PC-9 (cell line): Measurements from ENCODE around the gene FBXO5. TPM values are rescaled to one million over a fixed set of nuclear protein-coding genes. Genes with fewer than 3 reads are reported as not detected.

Source experiments
- BruUV-seq: library from RNA; stranded (reverse); fragments of 400-500 nt; replicated peaks from 2 replicates; lab custom pipeline; 2021; lab: Mats Ljungman, UMichigan
- CTCF ChIA-PET: fragments of 300-600 bp; sonication (Branson Sonifier 250); formaldehyde crosslinking; loops from one replicate; lab custom pipeline; 2022; ENCODE audit warnings: antibody characterized with exemption; lab: Charles Lee
- POLR2A ChIA-PET: fragments of 300-600 bp; sonication (Branson Sonifier 250); formaldehyde crosslinking; loops from one replicate; lab custom pipeline; 2022; ENCODE audit warnings: antibody characterized with exemption; ENCODE audit not compliant: unreplicated experiment; lab: Charles Lee
- DNase-seq, 2 experiments: peaks; one replicate each; pipeline versions ENCODE4 v3.0.0 to v3.0.0-alpha.2; 2015 to 2022; ENCODE audit warnings: mixed read lengths in 1 of 2
- H2AFZ ChIP-seq: fragments of 200-600 bp; sonication (generic); 2 replicates; pipeline ENCODE4 v1.8.1; 2017; ENCODE audit warnings: antibody characterized with exemption
- H3F3A ChIP-seq: fragments of 200-600 bp; sonication (generic); 2 replicates; pipeline ENCODE4 v1.8.1; 2017; ENCODE audit warnings: antibody characterized with exemption, mild to moderate bottlenecking, low read depth; ENCODE audit not compliant: insufficient read depth
- H3K27ac ChIP-seq: fragments of 200-600 bp; sonication (generic); 2 replicates; pipeline ENCODE4 v1.6.1; 2016; ENCODE audit warnings: mixed run types
- H3K27me3 ChIP-seq: fragments of 200-600 bp; sonication (generic); 2 replicates; pipeline ENCODE4 v1.6.1; 2016; ENCODE audit warnings: low read depth, mixed run types; ENCODE audit not compliant: insufficient read depth
- H3K36me3 ChIP-seq: fragments of 200-600 bp; sonication (generic); 2 replicates; pipeline ENCODE4 v1.6.1; 2016; ENCODE audit warnings: low read depth, mixed run types
- H3K4me1 ChIP-seq: fragments of 200-600 bp; sonication (generic); replicated peaks from 2 replicates; pipeline ENCODE4 v1.6.1; 2016; ENCODE audit warnings: mixed run types; ENCODE audit not compliant: insufficient read depth
- H3K4me2 ChIP-seq: fragments of 200-600 bp; sonication (generic); 2 replicates; pipeline ENCODE4 v1.6.1; 2017; ENCODE audit warnings: mixed run types
- H3K4me3 ChIP-seq: fragments of 200-600 bp; sonication (generic); 2 replicates; pipeline ENCODE4 v1.6.1; 2016; ENCODE audit warnings: mixed run types
- H3K79me2 ChIP-seq: fragments of 200-600 bp; sonication (generic); 2 replicates; pipeline ENCODE4 v1.6.1; 2017; ENCODE audit warnings: low read depth, mixed run types
- H3K9me2 ChIP-seq: fragments of 200-600 bp; sonication (generic); 2 replicates; pipeline ENCODE4 v1.8.1; 2017; ENCODE audit warnings: mild to moderate bottlenecking; ENCODE audit not compliant: insufficient read depth
- H3K9me3 ChIP-seq: fragments of 200-600 bp; sonication (generic); 2 replicates; pipeline ENCODE4 v1.8.1; 2016; ENCODE audit warnings: low read depth; ENCODE audit not compliant: insufficient read depth
- H4K20me1 ChIP-seq: fragments of 200-600 bp; sonication (generic); 2 replicates; pipeline ENCODE4 v1.8.1; 2017; ENCODE audit not compliant: insufficient read depth
- EZH2 ChIP-seq: fragments of 200-600 bp; sonication (generic); IDR thresholded peaks from 2 replicates; pipeline ENCODE4 v1.8.0; 2017; ENCODE audit warnings: antibody characterized with exemption, low read depth
- intact Hi-C: fragments of 100-400 bp; cut with micrococcal nuclease; formaldehyde crosslinking; loops from one replicate; pipeline ENCODE4 v1.10.0; 2022; ENCODE audit not compliant: unreplicated experiment
- total RNA-seq: library from RNA; stranded (reverse); gene quantifications from 2 replicates; pipeline ENCODE4 v1.2.3, GENCODE V29; 2021
- TF ChIP-seq, protein P1 (sequence below): fragments of 200-600 bp; sonication (generic); conservative IDR thresholded peaks from 2 replicates; pipeline ENCODE4 v1.6.1; 2017; ENCODE audit warnings: mixed run types, antibody characterized with exemption, mild to moderate bottlenecking, moderate library complexity

Gene FBXO5
- total RNA-seq, 1 experiment from 2014 or later, result 20.6 TPM

DNA sequence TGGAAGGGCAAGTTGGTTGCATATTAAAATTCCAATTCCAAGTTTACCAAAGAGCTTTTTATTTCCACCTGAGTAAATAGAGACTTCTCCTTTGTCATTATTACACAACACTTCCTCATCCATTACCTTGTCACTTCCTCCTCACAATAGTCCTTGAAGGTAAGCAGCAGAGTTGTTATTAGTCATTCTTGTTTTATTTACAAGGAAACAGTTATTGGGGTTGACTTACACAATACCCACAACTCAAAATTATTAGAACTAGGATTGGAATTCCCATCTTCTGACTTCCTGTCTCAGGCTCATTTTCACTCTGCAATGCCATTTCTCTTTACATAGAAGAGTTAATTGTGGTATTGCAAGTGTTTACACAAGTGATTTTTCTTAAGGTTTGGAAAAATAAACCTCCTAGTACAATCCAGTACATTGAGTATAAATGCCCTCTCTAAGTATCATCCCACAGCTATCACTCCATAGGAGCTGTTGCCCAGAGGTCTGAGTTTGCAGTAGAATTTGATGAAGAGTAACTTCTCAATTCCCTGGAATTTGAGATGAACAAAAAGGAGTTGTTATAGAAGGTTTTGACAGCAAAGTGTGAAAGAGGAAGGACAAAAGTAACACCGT lies 48.6 kb upstream of the FBXO5 start:
- intact Hi-C loops, result loop anchor here (5.0 to 10.0 kb wide), 3 partner anchors 96 to 1013 kb away; no protein-coding TSS in a partner anchor
- H2AFZ ChIP-seq, result no peak overlapping the region
- no peaks in the 10 kb centered on the region for H4K20me1 ChIP-seq
- BruUV-seq, result no TSS peak
- no peak overlapping the region; the same call in 1 of the 2 replicates for H3K4me2 ChIP-seq
- DNase-seq, result peak in 1 of 2 experiments; percentile 93
- peak overlapping the region; percentile 62 for H3K27ac ChIP-seq
- H3K79me2 ChIP-seq, result no peaks in the 10 kb centered on the region
- H3K36me3 ChIP-seq, result no peaks in the 10 kb centered on the region
- ChIA-PET CTCF (interaction anchor here (0.6 kb wide), 1 partner anchor 99 kb away, joined by 3 read pairs; no protein-coding TSS in a partner anchor), POLR2A (no interaction called here)
- no peaks in the 10 kb centered on the region for H3K9me3 ChIP-seq
- peaks cover 17% of the 10 kb centered on the region for H3F3A ChIP-seq
- no peaks in the 10 kb centered on the region for H3K9me2 ChIP-seq
- TF ChIP-seq, protein P1, sequence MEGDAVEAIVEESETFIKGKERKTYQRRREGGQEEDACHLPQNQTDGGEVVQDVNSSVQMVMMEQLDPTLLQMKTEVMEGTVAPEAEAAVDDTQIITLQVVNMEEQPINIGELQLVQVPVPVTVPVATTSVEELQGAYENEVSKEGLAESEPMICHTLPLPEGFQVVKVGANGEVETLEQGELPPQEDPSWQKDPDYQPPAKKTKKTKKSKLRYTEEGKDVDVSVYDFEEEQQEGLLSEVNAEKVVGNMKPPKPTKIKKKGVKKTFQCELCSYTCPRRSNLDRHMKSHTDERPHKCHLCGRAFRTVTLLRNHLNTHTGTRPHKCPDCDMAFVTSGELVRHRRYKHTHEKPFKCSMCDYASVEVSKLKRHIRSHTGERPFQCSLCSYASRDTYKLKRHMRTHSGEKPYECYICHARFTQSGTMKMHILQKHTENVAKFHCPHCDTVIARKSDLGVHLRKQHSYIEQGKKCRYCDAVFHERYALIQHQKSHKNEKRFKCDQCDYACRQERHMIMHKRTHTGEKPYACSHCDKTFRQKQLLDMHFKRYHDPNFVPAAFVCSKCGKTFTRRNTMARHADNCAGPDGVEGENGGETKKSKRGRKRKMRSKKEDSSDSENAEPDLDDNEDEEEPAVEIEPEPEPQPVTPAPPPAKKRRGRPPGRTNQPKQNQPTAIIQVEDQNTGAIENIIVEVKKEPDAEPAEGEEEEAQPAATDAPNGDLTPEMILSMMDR, result no peak
- TF ChIP-seq EZH2, result no peak
- no peak overlapping the region for H3K4me3 ChIP-seq
- H3K27me3 ChIP-seq, result no peaks in the 10 kb centered on the region
- peaks cover 20% of the 10 kb centered on the region for H3K4me1 ChIP-seq

DNA sequence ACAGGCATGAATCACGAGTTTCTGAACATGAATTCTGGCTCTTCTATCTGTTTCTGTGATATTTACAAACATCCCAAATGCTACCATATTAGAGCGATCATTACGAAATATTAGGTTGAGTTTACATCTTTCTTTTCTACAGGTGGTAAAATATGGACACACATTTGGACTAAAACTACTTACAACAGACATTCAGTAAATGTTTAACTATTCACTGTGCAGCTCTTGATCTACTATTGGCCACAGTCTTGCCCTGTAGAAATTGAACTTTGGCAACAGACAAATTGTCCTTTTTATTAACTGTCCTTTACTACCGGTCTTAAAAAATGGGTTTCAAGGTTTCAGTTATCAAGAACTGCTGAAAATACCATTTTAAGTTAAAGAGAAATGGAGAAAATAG lies 46.1 kb upstream of the FBXO5 start:
- DNase-seq, result no peak
- H3K79me2 ChIP-seq, result no peaks in the 10 kb centered on the region
- ChIA-PET POLR2A (no interaction called here), CTCF (interaction anchor here (0.7 kb wide), 1 partner anchor 523 kb away, joined by 6 read pairs; no protein-coding TSS in a partner anchor)
- H3K27me3 ChIP-seq, result no peaks in the 10 kb centered on the region
- no peak overlapping the region for H2AFZ ChIP-seq
- no peaks in the 10 kb centered on the region for H4K20me1 ChIP-seq
- no peaks in the 10 kb centered on the region for H3K36me3 ChIP-seq
- no peaks in the 10 kb centered on the region for H3K9me3 ChIP-seq
- peaks cover 20% of the 10 kb centered on the region for H3K4me1 ChIP-seq
- no peak overlapping the region for H3K4me3 ChIP-seq
- intact Hi-C loops, result loop anchor here (10.0 kb wide), 1 partner anchor 284 kb away; no protein-coding TSS in a partner anchor
- TF ChIP-seq EZH2, result no peak
- TF ChIP-seq, protein P1, result no peak
- no peak overlapping the region for H3K4me2 ChIP-seq
- BruUV-seq, result no TSS peak
- H3F3A ChIP-seq, result peaks cover 17% of the 10 kb centered on the region
- no peak overlapping the region for H3K27ac ChIP-seq
- H3K9me2 ChIP-seq, result no peaks in the 10 kb centered on the region

DNA sequence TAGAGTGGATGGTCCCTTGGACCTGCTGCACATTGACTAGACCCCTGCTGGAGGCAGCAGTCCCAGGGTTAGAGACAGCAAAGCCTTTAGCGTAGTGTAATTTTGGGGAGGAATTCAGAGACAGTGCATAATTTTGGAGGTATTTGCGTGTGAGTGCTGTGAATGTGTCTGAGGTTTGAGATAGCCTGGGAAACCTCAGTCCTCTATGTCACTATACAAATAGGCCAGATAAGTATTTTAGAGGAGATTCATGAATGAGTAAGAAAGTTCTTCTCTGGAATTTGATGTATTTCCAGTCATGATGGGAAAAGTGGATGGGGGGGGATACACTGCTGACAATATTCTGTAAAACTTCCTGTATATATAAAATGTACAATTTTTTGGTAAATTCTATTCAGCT lies 45.4 kb upstream of the FBXO5 start:
- ChIA-PET CTCF (interaction anchor here (0.7 kb wide), 1 partner anchor 523 kb away, joined by 6 read pairs; no protein-coding TSS in a partner anchor), POLR2A (no interaction called here)
- H3K27me3 ChIP-seq, result no peaks in the 10 kb centered on the region
- H3K4me3 ChIP-seq, result no peak overlapping the region
- no peaks in the 10 kb centered on the region for H3K79me2 ChIP-seq
- no peaks in the 10 kb centered on the region for H3K36me3 ChIP-seq
- TF ChIP-seq EZH2, result no peak
- TF ChIP-seq, protein P1, result no peak
- DNase-seq, result no peak
- H3K9me3 ChIP-seq, result no peaks in the 10 kb centered on the region
- H3K4me2 ChIP-seq, result no peak overlapping the region
- no peaks in the 10 kb centered on the region for H4K20me1 ChIP-seq
- H3K4me1 ChIP-seq, result peaks cover 20% of the 10 kb centered on the region
- no TSS peak for BruUV-seq
- intact Hi-C loops, result loop anchor here (10.0 kb wide), 1 partner anchor 283 kb away; no protein-coding TSS in a partner anchor
- no peaks in the 10 kb centered on the region for H3K9me2 ChIP-seq
- H3F3A ChIP-seq, result peaks cover 17% of the 10 kb centered on the region
- no peak overlapping the region for H2AFZ ChIP-seq
- no peak overlapping the region for H3K27ac ChIP-seq
